Endothelial cell of umbilical vein (primary cell): ENCODE data around the gene C5orf58. TPM values are rescaled to one million over a fixed set of nuclear protein-coding genes. Genes with fewer than 3 reads are reported as not detected.

Source experiments
- BruUV-seq: library from RNA; stranded (reverse); fragments of 400-500 nt; replicated peaks from 2 replicates; lab custom pipeline; 2021; lab: Mats Ljungman, UMichigan
- CTCF ChIA-PET: fragments of 300-600, 350-600 bp; sonication (Branson Sonifier 250); formaldehyde crosslinking; loops from one replicate; lab custom pipeline; 2021; ENCODE audit warnings: antibody characterized with exemption, inconsistent platforms; lab: Charles Lee
- POLR2A ChIA-PET: fragments of 300-600, 350-600 bp; sonication (Branson Sonifier 250); formaldehyde crosslinking; loops from one replicate; lab custom pipeline; 2021; ENCODE audit warnings: antibody characterized with exemption, inconsistent platforms; lab: Charles Lee
- DNase-seq: peaks from one replicate; pipeline ENCODE4 v3.0.0-alpha.2; 2011; ENCODE audit warnings: low read depth, low spot score
- FAIRE-seq: peaks from 2 replicates; lab custom pipeline; 2011; peaks lifted over from hg19 to GRCh38; lab: Jason Lieb, UNC
- H2AFZ ChIP-seq: 2 replicates; pipeline ENCODE4 v1.6.0; 2012; ENCODE audit warnings: low read depth, low read length, control low read depth, inconsistent platforms
- H3K27ac ChIP-seq: 2 replicates; pipeline ENCODE4 v1.5.1; 2011; ENCODE audit warnings: low read depth, mild to moderate bottlenecking, control low read depth, low read length, moderate library complexity; ENCODE audit not compliant: insufficient read depth
- H3K27me3 ChIP-seq, 2 experiments: 2 replicates each; pipeline versions ENCODE4 v1.6.0 to v1.6.1; 2011; ENCODE audit warnings: low read length in 2 of 2, mixed read lengths in 1 of 2; ENCODE audit not compliant: control insufficient read depth in 2 of 2, insufficient read depth in 2 of 2
- H3K36me3 ChIP-seq, 2 experiments: 2 replicates in 1 of 2; 3 replicates in 1 of 2; pipeline ENCODE4 v1.5.1; 2011; ENCODE audit warnings: low read length in 2 of 2, mild to moderate bottlenecking in 1 of 2, moderate library complexity in 1 of 2; ENCODE audit not compliant: control insufficient read depth in 2 of 2, insufficient read depth in 2 of 2; ENCODE audit errors: extremely low read depth in 1 of 2
- H3K4me1 ChIP-seq: 3 replicates; pipeline ENCODE4 v1.5.1; 2011; ENCODE audit warnings: mild to moderate bottlenecking, low read length; ENCODE audit not compliant: control insufficient read depth, insufficient read depth; ENCODE audit errors: extremely low read depth
- H3K4me2 ChIP-seq: 2 replicates; pipeline ENCODE4 v1.6.1; 2011; ENCODE audit warnings: low read length, control low read depth, mixed read lengths; ENCODE audit not compliant: insufficient read depth
- H3K4me3 ChIP-seq, 3 experiments: fragments of 200-600 bp in 1 of 3; sonication (generic), shearing (Covaris generic) in 1 of 3; replicated peaks in 1 of 3; 2 replicates each; pipeline ENCODE4 v1.5.1; 2011 to 2016; ENCODE audit warnings: control low read depth in 3 of 3, low read length in 3 of 3, mild to moderate bottlenecking in 2 of 3, inconsistent platforms in 1 of 3, low read depth in 1 of 3, moderate library complexity in 1 of 3; ENCODE audit not compliant: insufficient read depth in 1 of 3
- H3K79me2 ChIP-seq: 2 replicates; pipeline ENCODE4 v1.6.0; 2012; ENCODE audit warnings: low read length, inconsistent platforms; ENCODE audit not compliant: control insufficient read depth, insufficient read depth
- H3K9ac ChIP-seq: replicated peaks from 2 replicates; pipeline ENCODE3; 2011; ENCODE audit warnings: low read length, control low read depth; ENCODE audit not compliant: insufficient read depth; ENCODE audit errors: extremely low read depth
- H3K9me1 ChIP-seq: replicated peaks from 3 replicates; pipeline ENCODE4 v1.6.0; 2011; ENCODE audit warnings: mild to moderate bottlenecking, low read length; ENCODE audit not compliant: control insufficient read depth, insufficient read depth; ENCODE audit errors: extremely low read depth
- H3K9me3 ChIP-seq: replicated peaks from 2 replicates; pipeline ENCODE4 v1.5.1; 2012; ENCODE audit warnings: low read length, inconsistent platforms; ENCODE audit not compliant: control insufficient read depth, insufficient read depth
- H4K20me1 ChIP-seq: replicated peaks from 2 replicates; pipeline ENCODE3; 2011; ENCODE audit warnings: mild to moderate bottlenecking, low read length; ENCODE audit not compliant: control insufficient read depth, insufficient read depth; ENCODE audit errors: extremely low read depth
- EZH2 ChIP-seq: IDR thresholded peaks from 2 replicates; pipeline ENCODE4 v1.6.1; 2012; ENCODE audit warnings: borderline replicate concordance, low read depth, mild to moderate bottlenecking, moderate library complexity, low read length, inconsistent platforms; ENCODE audit not compliant: severe bottlenecking
- JUN ChIP-seq: IDR thresholded peaks from 2 replicates; pipeline ENCODE4 v1.6.1; 2011; ENCODE audit warnings: borderline replicate concordance, low read depth; ENCODE audit not compliant: insufficient read length, insufficient read depth
- MYC ChIP-seq: IDR thresholded peaks from one replicate; pipeline ENCODE4 v1.6.1; 2011; ENCODE audit warnings: mild to moderate bottlenecking, low read depth, low read length
- POLR2AphosphoS5 ChIP-seq: IDR thresholded peaks from 2 replicates; pipeline ENCODE4 v1.6.1; 2012; ENCODE audit warnings: low read depth, mild to moderate bottlenecking, control low read depth, low read length, moderate library complexity; ENCODE audit not compliant: insufficient read depth
- dilution Hi-C: fragments of 300-500 bp; cut with MboI; formaldehyde crosslinking; loops from one replicate; pipeline ENCODE4 v1.15.0; 2019; ENCODE audit warnings: low sequenced_read_pairs; ENCODE audit not compliant: extremely low pct_ligation_motif_present
- intact Hi-C: fragments of 100-400 bp; cut with micrococcal nuclease; formaldehyde crosslinking; loops from one replicate; pipeline ENCODE4 v1.10.0; 2022
- polyA plus RNA-seq, 4 experiments: library from polyadenylated mRNA; depleted of rRNA in 3 of 4; stranded (reverse) in 3 of 4; unstranded in 1 of 4; fragments of >200 nt; gene quantifications; 2 replicates each; pipeline versions ENCODE4 v1.2.1 to v1.2.3, GENCODE V29; 2011 to 2012; ENCODE audit warnings: missing spikeins in 1 of 4
- total RNA-seq: library from RNA; stranded (reverse); gene quantifications from 2 replicates; pipeline ENCODE4 v1.2.3, GENCODE V29; 2021
- TF ChIP-seq, protein P1 (sequence below), 2 donors: IDR thresholded peaks; 1 replicate in 1 of 2; 2 replicates in 1 of 2; pipeline ENCODE4 v1.5.1; 2011; ENCODE audit warnings: low read length in 2 of 2, mild to moderate bottlenecking in 2 of 2, moderate library complexity in 2 of 2, control low read depth in 1 of 2, inconsistent platforms in 1 of 2, low read depth in 1 of 2; ENCODE audit not compliant: insufficient read depth in 1 of 2; ENCODE audit errors: extremely low read depth in 1 of 2
- TF ChIP-seq, protein P2 (sequence below): IDR thresholded peaks from 2 replicates; pipeline ENCODE4 v1.6.1; 2011; ENCODE audit not compliant: insufficient read depth, insufficient read length

The C5orf58 gene
- total and polyA plus RNA-seq, 2 donors (not counting 3 experiments of a cell fraction or from before 2014, with no cell fraction given): not detected

DNA sequence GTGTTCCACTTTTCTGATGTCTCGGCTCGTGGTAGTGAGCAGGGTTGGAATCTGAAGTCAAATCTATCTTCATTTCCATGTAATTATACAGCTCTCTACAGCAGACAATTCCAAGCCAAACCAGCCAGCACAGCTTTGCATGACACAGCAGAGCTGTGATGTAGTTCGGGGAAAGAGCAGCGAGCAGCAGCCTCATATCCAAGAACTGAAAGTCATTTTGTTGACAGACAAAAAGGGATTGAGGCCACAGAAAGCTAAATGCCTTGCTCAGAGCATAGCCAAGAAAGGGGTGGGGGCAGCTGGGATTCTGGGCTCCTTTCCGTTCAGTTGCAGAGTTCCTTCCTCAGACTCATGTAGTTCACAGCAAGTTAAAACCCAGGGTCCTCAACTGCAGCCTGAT is 32.7 kb downstream of the C5orf58 start:
- no peaks in the 10 kb centered on the region for H3K4me1 ChIP-seq
- no peaks in the 10 kb centered on the region for H3K9me3 ChIP-seq
- no peak overlapping the region for H3K4me2 ChIP-seq
- no peaks in the 10 kb centered on the region for H3K9me1 ChIP-seq
- no peaks in the 10 kb centered on the region for H4K20me1 ChIP-seq
- no peak overlapping the region for H3K4me3 ChIP-seq
- H2AFZ ChIP-seq: no peak overlapping the region
- H3K36me3 ChIP-seq: no peaks in the 10 kb centered on the region
- H3K27me3 ChIP-seq: peaks cover 19 to 35% of the 10 kb centered on the region in 2 experiments
- no peak overlapping the region for H3K27ac ChIP-seq
- CTCF ChIA-PET: interaction anchor here (0.6 to 4.8 kb wide), 14 partner anchors 13 to 526 kb away, joined by 3 to 32 read pairs (median 6); no protein-coding TSS in a partner anchor
- POLR2A ChIA-PET: no interaction called here
- DNase-seq: no peak
- no peak overlapping the region for H3K9ac ChIP-seq
- FAIRE-seq: no peak
- intact Hi-C loops (loop anchor here (5.0 kb wide), 1 partner anchor 163 kb away; no protein-coding TSS in a partner anchor), dilution Hi-C loops (no loop called here)
- TF ChIP-seq, protein P1, sequence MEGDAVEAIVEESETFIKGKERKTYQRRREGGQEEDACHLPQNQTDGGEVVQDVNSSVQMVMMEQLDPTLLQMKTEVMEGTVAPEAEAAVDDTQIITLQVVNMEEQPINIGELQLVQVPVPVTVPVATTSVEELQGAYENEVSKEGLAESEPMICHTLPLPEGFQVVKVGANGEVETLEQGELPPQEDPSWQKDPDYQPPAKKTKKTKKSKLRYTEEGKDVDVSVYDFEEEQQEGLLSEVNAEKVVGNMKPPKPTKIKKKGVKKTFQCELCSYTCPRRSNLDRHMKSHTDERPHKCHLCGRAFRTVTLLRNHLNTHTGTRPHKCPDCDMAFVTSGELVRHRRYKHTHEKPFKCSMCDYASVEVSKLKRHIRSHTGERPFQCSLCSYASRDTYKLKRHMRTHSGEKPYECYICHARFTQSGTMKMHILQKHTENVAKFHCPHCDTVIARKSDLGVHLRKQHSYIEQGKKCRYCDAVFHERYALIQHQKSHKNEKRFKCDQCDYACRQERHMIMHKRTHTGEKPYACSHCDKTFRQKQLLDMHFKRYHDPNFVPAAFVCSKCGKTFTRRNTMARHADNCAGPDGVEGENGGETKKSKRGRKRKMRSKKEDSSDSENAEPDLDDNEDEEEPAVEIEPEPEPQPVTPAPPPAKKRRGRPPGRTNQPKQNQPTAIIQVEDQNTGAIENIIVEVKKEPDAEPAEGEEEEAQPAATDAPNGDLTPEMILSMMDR (IDR thresholded peaks at IDR 0.05; ENCODE audit: extremely low read depth in 1 of 2, insufficient read depth in 1 of 2, low read depth in 1 of 2, low read length in 2 of 2): no peak
- TF ChIP-seq MYC: no peak
- TF ChIP-seq EZH2: no peak
- TF ChIP-seq JUN: no peak
- TF ChIP-seq, protein P2, sequence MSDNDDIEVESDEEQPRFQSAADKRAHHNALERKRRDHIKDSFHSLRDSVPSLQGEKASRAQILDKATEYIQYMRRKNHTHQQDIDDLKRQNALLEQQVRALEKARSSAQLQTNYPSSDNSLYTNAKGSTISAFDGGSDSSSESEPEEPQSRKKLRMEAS: no peak
- no peak for TF ChIP-seq POLR2AphosphoS5
- H3K79me2 ChIP-seq: no peaks in the 10 kb centered on the region
- no TSS peak for BruUV-seq
